CD4-positive, alpha-beta T cell (primary cell): ENCODE measurements around the gene ROBO2. TPM values are rescaled to one million over a fixed set of nuclear protein-coding genes. Genes with fewer than 3 reads are reported as not detected.

Experiments
- ATAC-seq: fragments of 200-7000 bp; cut with Tn5 transposase; one replicate; pipeline ENCODE4 v1.10.0; 2022; ENCODE audit warnings: mild to moderate bottlenecking; ENCODE audit not compliant: poor library complexity
- CTCF ChIA-PET: fragments of 350-600 bp; sonication (Branson Sonifier 250); formaldehyde crosslinking; loops from one replicate; lab custom pipeline; 2021; ENCODE audit warnings: antibody characterized with exemption, inconsistent platforms; lab: Charles Lee
- POLR2A ChIA-PET: fragments of 350-600 bp; sonication (Branson Sonifier 250); formaldehyde crosslinking; loops from one replicate; lab custom pipeline; 2021; ENCODE audit warnings: antibody characterized with exemption, inconsistent platforms; lab: Charles Lee
- DNase-seq, 14 experiments: peaks; one replicate each; pipeline ENCODE4 v3.0.0-alpha.2; 2013 to 2020; ENCODE audit warnings: mixed read lengths in 2 of 14
- H3K27ac ChIP-seq, 2 donors: one replicate each; pipeline versions ENCODE4 v1.5.1 to v1.7.0; 2013; ENCODE audit warnings: low read length in 2 of 2, low read depth in 1 of 2, mild to moderate bottlenecking in 1 of 2
- H3K27me3 ChIP-seq, 2 experiments: 1 replicate in 1 of 2; 2 replicates in 1 of 2; pipeline versions ENCODE4 v1.6.1 to v1.7.0; 2013; ENCODE audit warnings: low read length in 2 of 2, control low read depth in 1 of 2, mild to moderate bottlenecking in 1 of 2, moderate library complexity in 1 of 2; ENCODE audit not compliant: insufficient read depth in 2 of 2, control insufficient read depth in 1 of 2
- H3K36me3 ChIP-seq: one replicate; pipeline ENCODE4 v1.6.1; 2013; ENCODE audit warnings: low read length, control low read depth; ENCODE audit not compliant: insufficient read depth
- H3K4me1 ChIP-seq: one replicate; pipeline ENCODE4 v1.6.1; 2013; ENCODE audit warnings: low read length, control low read depth; ENCODE audit not compliant: insufficient read depth
- H3K4me3 ChIP-seq: one replicate; pipeline ENCODE4 v1.5.1; 2013; ENCODE audit warnings: mild to moderate bottlenecking, low read length, moderate library complexity
- H3K9me3 ChIP-seq, 2 experiments: 1 replicate in 1 of 2; 2 replicates in 1 of 2; pipeline versions ENCODE4 v1.6.1 to v1.7.0; 2013; ENCODE audit warnings: low read length in 2 of 2, mild to moderate bottlenecking in 2 of 2, control low read depth in 1 of 2, moderate library complexity in 1 of 2; ENCODE audit not compliant: control insufficient read depth in 1 of 2, insufficient read depth in 1 of 2
- H3K27ac Mint-ChIP-seq: one replicate; pipeline ENCODE4 v1.8.0; 2020; ENCODE audit warnings: mixed read lengths
- H3K27me3 Mint-ChIP-seq: one replicate; pipeline ENCODE4 v1.8.0; 2021; ENCODE audit warnings: mixed read lengths
- H3K36me3 Mint-ChIP-seq: one replicate; pipeline ENCODE4 v1.8.0; 2021; ENCODE audit warnings: low read depth, mixed read lengths
- H3K4me1 Mint-ChIP-seq: one replicate; pipeline ENCODE4 v1.8.0; 2021; ENCODE audit warnings: low read depth, mixed read lengths
- H3K4me3 Mint-ChIP-seq: one replicate; pipeline ENCODE4 v1.8.0; 2020; ENCODE audit warnings: mild to moderate bottlenecking, mixed read lengths
- H3K9me3 Mint-ChIP-seq: one replicate; pipeline ENCODE4 v1.8.0; 2020; ENCODE audit warnings: mixed read lengths
- intact Hi-C, 2 experiments: fragments of 100-400 bp; cut with DNase I in 1 of 2; cut with micrococcal nuclease in 1 of 2; formaldehyde crosslinking; loops; one replicate each; pipeline versions ENCODE4 v1.15.1 to v1.9.0; 2023 to 2025; cut with DNase I, micrococcal nuclease
- total RNA-seq, 174 experiments: library from RNA in 2 of 174; stranded (reverse) in 2 of 174; gene quantifications; one replicate each; pipeline ENCODE4 v1.2.3 and lab custom pipeline; 2021 to 2026
- TF ChIP-seq, protein P1 (sequence below): fragments of 200-600 bp; IDR thresholded peaks from one replicate; pipeline ENCODE4 v1.8.0; 2022; ENCODE audit warnings: antibody characterized with exemption, mild to moderate bottlenecking

Gene ROBO2
- total RNA-seq, 2 experiments from 2014 or later: not detected

DNA sequence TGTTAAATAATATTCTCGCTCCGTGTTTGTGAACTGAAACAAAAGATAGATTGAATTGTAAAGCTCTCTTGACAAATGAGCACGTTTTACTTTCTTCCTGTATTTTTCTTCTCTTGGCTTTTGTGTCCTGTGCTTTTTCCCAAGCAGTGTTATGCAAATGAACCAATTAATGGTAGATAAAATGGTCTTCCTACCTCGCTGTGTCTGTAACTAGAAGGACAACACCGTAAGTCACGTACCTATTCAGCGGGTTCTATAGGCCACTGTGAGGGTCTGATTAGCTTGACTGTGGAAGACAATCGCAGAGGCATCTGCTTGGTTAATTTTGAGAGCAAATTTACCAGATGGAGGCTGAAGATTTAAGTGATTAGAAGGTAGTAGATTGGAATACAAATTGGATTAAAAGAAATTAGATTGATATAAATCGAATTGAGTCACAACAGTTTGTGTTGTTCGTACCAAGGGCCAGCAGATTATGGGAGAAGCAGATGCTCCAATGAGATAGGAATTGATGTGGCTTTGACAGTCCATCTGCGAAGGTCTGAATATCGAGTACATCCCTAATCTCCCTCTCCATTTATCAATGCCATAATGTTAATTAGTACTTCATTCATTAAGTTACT, 40.2 kb downstream of the ROBO2 start:
- intact Hi-C loops: no loop called here
- Mint-ChIP-seq H3K4me1 (no peaks in the 10 kb centered on the region), H3K27ac (no peak overlapping the region), H3K9me3 (peaks cover 11% of the 10 kb centered on the region), H3K4me3 (no peak overlapping the region), H3K27me3 (no peaks in the 10 kb centered on the region), H3K36me3 (no peaks in the 10 kb centered on the region)
- Histone ChIP-seq H3K4me3 (no peak overlapping the region), H3K9me3 (peaks cover 0 to 4% of the 10 kb centered on the region in 2 experiments), H3K4me1 (no peaks in the 10 kb centered on the region), H3K27me3 (no peaks in the 10 kb centered on the region), H3K36me3 (no peaks in the 10 kb centered on the region), H3K27ac (no peak overlapping the region)
- ChIA-PET POLR2A (no interaction called here), CTCF (no interaction called here)
- ATAC-seq (no peak), DNase-seq (no peak)
- TF ChIP-seq, protein P1, sequence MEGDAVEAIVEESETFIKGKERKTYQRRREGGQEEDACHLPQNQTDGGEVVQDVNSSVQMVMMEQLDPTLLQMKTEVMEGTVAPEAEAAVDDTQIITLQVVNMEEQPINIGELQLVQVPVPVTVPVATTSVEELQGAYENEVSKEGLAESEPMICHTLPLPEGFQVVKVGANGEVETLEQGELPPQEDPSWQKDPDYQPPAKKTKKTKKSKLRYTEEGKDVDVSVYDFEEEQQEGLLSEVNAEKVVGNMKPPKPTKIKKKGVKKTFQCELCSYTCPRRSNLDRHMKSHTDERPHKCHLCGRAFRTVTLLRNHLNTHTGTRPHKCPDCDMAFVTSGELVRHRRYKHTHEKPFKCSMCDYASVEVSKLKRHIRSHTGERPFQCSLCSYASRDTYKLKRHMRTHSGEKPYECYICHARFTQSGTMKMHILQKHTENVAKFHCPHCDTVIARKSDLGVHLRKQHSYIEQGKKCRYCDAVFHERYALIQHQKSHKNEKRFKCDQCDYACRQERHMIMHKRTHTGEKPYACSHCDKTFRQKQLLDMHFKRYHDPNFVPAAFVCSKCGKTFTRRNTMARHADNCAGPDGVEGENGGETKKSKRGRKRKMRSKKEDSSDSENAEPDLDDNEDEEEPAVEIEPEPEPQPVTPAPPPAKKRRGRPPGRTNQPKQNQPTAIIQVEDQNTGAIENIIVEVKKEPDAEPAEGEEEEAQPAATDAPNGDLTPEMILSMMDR: no peak

DNA sequence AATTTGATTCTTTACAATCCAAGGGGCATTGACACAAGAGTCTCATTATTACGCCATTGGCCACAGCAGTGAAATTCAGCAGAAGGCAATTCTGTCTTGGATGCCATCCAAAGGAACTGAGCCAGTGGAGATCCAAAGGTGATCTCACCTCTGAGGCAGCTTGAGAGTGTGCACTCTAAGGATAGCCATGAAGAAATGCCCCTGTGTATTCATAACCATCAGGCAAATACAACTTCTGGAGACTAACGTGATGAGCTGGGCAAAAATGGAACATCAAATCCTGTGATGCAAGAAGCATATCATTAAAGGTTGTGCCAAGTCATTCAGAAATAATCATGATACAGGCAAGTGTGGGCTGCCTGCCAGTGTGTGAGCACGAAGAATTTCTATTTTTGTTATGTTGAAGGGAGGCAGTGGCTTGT, 41.4 kb downstream of the ROBO2 start:
- H3K4me3 Mint-ChIP-seq: no peak overlapping the region
- Histone ChIP-seq H3K36me3 (no peaks in the 10 kb centered on the region), H3K9me3 (peaks cover 0 to 4% of the 10 kb centered on the region in 2 experiments), H3K27me3 (no peaks in the 10 kb centered on the region), H3K27ac (no peak overlapping the region), H3K4me1 (no peaks in the 10 kb centered on the region), H3K4me3 (no peak overlapping the region)
- no peak for DNase-seq
- ATAC-seq: no peak
- no peak overlapping the region for H3K27ac Mint-ChIP-seq
- H3K36me3 Mint-ChIP-seq: no peaks in the 10 kb centered on the region
- no peaks in the 10 kb centered on the region for H3K4me1 Mint-ChIP-seq
- ChIA-PET CTCF (no interaction called here), POLR2A (no interaction called here)
- H3K9me3 Mint-ChIP-seq: peaks cover 8% of the 10 kb centered on the region
- TF ChIP-seq, protein P1: no peak
- H3K27me3 Mint-ChIP-seq: no peaks in the 10 kb centered on the region
- intact Hi-C loops: no loop called here

DNA sequence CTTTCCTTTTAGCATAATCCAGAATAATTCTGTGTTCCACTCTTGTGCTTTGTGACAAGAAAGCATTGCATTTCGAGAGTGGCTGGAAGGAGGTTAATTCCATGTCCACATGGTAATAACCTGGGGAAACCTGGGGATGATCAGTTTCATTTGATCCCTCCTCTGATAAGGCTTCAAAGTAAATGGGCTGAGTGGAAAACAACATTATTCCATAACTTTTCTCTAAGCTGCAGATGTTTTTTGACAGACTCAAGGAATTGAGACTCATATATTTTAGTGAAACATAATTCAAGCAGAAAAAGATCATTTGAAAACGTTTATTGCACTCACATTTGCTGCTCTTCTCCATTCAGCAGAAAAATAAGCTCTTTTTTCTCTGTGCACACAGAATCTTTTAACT, 44.6 kb downstream of the ROBO2 start:
- TF ChIP-seq, protein P1: no peak
- no peak for DNase-seq
- H3K4me3 ChIP-seq: no peak overlapping the region
- H3K4me3 Mint-ChIP-seq: no peak overlapping the region
- H3K27me3 ChIP-seq: no peaks in the 10 kb centered on the region
- ATAC-seq: no peak
- peaks cover 4% of the 10 kb centered on the region for H3K9me3 Mint-ChIP-seq
- no peaks in the 10 kb centered on the region for H3K4me1 Mint-ChIP-seq
- CTCF ChIA-PET: no interaction called here
- no peaks in the 10 kb centered on the region for H3K36me3 Mint-ChIP-seq
- intact Hi-C loops: no loop called here
- no peak overlapping the region for H3K27ac ChIP-seq
- no peaks in the 10 kb centered on the region for H3K36me3 ChIP-seq
- no peaks in the 10 kb centered on the region for H3K4me1 ChIP-seq
- H3K27me3 Mint-ChIP-seq: no peaks in the 10 kb centered on the region
- POLR2A ChIA-PET: no interaction called here
- no peak overlapping the region for H3K27ac Mint-ChIP-seq
- H3K9me3 ChIP-seq: no peaks in the 10 kb centered on the region
